HepG2 (cell line): ENCODE data around the gene YY1AP1.

Experiments
- CTCF ChIP-seq: sonication (generic); formaldehyde crosslinking; IDR thresholded peaks from 2 replicates; pipeline ENCODE4 v1.5.0; 2020; ENCODE audit warnings: mild to moderate bottlenecking, missing genetic modification reagents, moderate library complexity
- ELF3 ChIP-seq: IDR thresholded peaks from 2 replicates; pipeline ENCODE4 v1.6.1; 2016; ENCODE audit warnings: missing genetic modification reagents, missing compliant biosample characterization
- EZH2 ChIP-seq: conservative IDR thresholded peaks from 2 replicates; pipeline ENCODE4 v1.6.1; 2012; ENCODE audit warnings: mild to moderate bottlenecking, low read depth, low read length, moderate library complexity
- MYNN ChIP-seq: sonication (generic); formaldehyde crosslinking; IDR thresholded peaks from 2 replicates; pipeline ENCODE4 v1.4.0; 2020; ENCODE audit warnings: mild to moderate bottlenecking, low read depth, missing genetic modification reagents
- RXRA ChIP-seq: sonication (generic); formaldehyde crosslinking; IDR thresholded peaks from 2 replicates; pipeline ENCODE4 v1.5.1; 2020; ENCODE audit warnings: missing genetic modification reagents
- ZNF670 ChIP-seq: sonication (generic); formaldehyde crosslinking; IDR thresholded peaks from 2 replicates; pipeline ENCODE4 v1.8.0; 2022; ENCODE audit warnings: mild to moderate bottlenecking, missing genetic modification reagents, borderline replicate concordance

DNA sequence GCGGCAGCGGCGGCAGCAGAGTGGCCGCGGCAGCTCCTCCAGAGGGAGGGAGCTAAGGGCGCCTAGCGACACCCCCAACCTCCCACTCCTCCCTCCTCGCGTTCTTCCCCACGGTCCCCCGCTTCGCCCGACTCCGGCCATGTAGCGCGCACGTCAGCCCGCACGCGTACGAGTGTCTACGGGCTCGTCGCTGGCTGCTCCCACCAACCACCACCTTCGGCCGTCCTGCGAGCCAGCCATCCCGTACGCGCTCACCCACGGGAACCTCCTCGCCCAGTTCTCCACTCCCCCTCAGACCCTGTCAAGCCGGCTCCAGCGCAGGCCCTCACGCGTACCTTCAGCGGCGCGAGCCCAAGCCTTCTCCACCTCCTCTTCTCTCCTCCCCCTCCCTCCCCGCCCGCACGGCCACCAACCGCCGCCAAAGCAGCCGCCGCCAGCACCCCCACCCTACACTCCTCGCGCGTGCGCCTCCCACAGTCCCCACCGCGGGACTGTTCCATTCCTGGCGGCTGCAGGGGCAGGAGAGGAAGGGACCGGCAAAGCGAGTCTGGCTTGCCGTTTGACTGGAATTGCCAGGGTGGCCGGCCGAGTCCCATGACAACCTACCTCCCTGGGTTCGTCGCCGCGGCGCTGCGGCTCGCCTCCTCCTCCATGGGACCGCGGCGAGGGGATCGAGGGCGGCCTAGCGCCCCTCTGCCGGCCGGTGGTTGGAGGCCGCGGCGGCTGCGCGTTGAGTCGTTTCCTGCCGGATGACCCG lies at the start of gene YY1AP1:
- TF ChIP-seq RXRA (CRISPR knock-in tag) (peak; percentile 39; the same call in 1 of the 2 replicates), MYNN (CRISPR knock-in tag) (no peak), ELF3 (peak; percentile 17; the same call in 1 of the 2 replicates), CTCF (CRISPR knock-in tag) (no peak), EZH2 (no peak), ZNF670 (CRISPR knock-in tag) (no peak)
